Mammary epithelial cell (primary cell): ENCODE results near the gene DDAH2.

Experiments
- CTCF ChIP-seq, 2 donors: IDR thresholded peaks in 1 of 2; conservative IDR thresholded peaks in 1 of 2; 2 replicates each; pipeline ENCODE4 v1.5.1; 2011 to 2012; ENCODE audit warnings: inconsistent platforms in 2 of 2, low read length in 2 of 2, mild to moderate bottlenecking in 2 of 2, control low read depth in 1 of 2, low read depth in 1 of 2; ENCODE audit not compliant: insufficient read depth in 1 of 2; ENCODE audit errors: extremely low read depth in 1 of 2
- EZH2 ChIP-seq: IDR thresholded peaks from 2 replicates; pipeline ENCODE4 v1.6.1; 2012; ENCODE audit warnings: low read length, inconsistent platforms, borderline replicate concordance

GRCh38 chr6:31736768-31737314 lies 7.7 kb upstream of the DDAH2 start:
- TF ChIP-seq CTCF (conservative IDR thresholded peaks at IDR 0.05 in 1 of 2, IDR thresholded peaks at IDR 0.05 in 1 of 2; ENCODE audit: extremely low read depth in 1 of 2, insufficient read depth in 1 of 2, low read depth in 1 of 2, low read length in 2 of 2) (no peak), EZH2 (no peak)
